ENCODE data around the gene RTRAF. TPM values are rescaled to one million over a fixed set of nuclear protein-coding genes. Genes with fewer than 3 reads are reported as not detected.

RTRAF gene
- total RNA-seq, 1 experiment from 2014 or later = 189 TPM

- DNase-seq (ENCODE audit: low read depth) = no peak
These were observed 4.1 kb downstream of the RTRAF start for GRCh38 chr14:51993285-51993920.

GRCh38 chr14:51996148-51996746 is 6.9 kb downstream of the RTRAF start:
- peak; percentile 30 for DNase-seq (ENCODE audit: low read depth)

GRCh38 chr14:51998348-51998747 is 9.0 kb downstream of the RTRAF start:
- DNase-seq (ENCODE audit: low read depth) = no peak

- DNase-seq (ENCODE audit: low read depth) = no peak
These were observed 9.7 kb downstream of the RTRAF start for GRCh38 chr14:51999084-51999483.

- DNase-seq (ENCODE audit: low read depth) = no peak
These were observed 10.8 kb downstream of the RTRAF start for GRCh38 chr14:52000019-52000582.

GRCh38 chr14:52000696-52001095 is 11.3 kb downstream of the RTRAF start:
- DNase-seq (ENCODE audit: low read depth) = no peak

DNA sequence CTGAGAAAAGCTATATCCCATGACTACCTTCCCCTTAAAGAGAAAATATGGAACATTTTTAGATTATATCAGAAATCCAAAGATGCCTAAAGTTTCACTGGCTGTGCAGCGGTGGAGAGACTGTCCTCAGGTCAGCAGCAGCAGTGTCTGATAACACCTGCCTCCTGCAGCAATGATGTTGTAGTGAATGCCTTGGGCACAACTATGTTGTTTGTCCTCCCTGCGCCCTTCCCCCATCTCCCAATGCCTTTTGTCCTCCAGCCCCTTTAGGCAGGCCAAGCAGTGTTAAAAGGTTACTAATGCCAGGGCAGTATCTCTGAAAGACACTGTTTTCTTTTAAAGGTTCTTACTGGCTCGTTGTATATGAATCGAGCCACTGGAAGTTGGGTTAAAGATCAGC is 13.2 kb downstream of the RTRAF start:
- no peak for DNase-seq (ENCODE audit: low read depth)

DNA sequence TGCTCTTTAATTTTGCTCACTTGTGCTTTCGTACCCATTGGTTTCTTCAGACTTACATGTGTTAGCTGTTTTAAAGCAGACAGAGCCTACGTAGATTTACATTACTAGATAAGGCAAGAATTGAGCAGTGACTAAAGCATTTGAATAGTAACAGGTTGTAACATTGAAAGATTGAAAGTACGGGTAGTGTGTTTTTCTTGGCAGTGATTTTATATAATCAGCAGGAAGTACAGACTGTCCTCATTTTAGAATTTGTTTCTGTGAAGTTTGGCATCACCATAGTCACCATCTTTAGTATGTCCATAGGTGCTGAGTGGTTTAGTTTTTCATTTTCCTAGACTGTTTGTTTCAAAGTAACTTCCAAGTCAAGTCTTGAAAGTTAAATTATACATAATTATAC is 14.0 kb downstream of the RTRAF start:
- no peak for DNase-seq (ENCODE audit: low read depth)

DNA sequence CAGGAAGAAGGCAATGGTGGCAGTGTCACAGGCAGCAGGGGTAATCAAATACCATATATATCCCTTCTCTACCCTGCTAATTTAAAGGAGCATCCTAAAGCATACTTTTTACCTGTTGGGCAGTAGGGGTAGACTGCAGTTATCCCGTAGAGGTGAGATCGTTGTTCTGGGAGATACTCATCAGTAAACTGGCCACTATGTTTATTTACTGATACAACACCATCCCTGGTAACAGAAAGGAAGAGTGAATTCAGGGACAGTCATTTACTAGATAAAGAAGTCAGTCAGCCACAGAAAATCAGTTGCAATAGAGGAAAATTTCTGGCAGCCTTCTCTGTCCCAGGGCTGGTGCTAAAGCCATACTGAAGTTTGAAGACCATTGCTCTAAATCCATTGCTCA is 16.3 kb downstream of the RTRAF start:
- DNase-seq (ENCODE audit: low read depth) = no peak

GRCh38 chr14:52006361-52006760 is 17.0 kb downstream of the RTRAF start:
- no peak for DNase-seq (ENCODE audit: low read depth)

DNA sequence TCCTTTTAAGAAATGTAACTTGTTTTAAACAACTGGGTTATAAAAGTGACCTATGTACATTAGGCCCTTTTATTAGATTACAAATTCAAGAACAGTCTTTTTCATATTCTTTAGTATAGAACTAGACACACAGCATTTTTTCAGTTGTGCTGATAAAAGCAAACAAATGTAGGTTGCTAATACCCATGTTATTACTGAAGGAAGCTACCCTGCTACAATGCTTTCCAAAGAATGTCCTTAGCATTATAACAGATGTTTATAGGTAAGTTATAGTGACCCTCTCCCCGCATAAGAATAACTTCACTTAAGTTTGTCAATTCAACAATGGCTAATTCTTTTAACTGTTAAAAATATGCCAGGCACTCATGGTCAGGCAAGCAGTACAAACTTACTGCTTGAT is 17.9 kb downstream of the RTRAF start:
- DNase-seq (ENCODE audit: low read depth) = no peak

DNA sequence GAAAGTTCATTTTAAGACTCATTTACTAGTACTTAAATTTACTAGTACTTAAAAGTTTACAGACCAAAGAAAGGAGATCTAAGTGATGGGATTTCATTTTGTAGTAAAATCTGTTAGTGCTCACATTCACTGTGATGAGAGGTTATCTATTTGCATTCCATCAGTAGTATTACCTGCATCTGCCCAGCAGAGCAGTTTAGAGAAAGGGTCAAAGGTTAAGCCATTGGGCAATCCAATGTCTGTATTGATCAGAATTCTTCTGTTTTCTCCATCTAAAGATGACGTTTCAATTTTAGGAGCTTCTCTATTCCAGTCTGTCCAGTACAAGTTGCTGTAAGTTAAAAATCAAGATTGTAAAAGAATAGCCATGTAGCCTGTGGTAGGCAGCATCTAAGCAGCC is 18.3 kb downstream of the RTRAF start:
- DNase-seq (ENCODE audit: low read depth) = no peak

DNA sequence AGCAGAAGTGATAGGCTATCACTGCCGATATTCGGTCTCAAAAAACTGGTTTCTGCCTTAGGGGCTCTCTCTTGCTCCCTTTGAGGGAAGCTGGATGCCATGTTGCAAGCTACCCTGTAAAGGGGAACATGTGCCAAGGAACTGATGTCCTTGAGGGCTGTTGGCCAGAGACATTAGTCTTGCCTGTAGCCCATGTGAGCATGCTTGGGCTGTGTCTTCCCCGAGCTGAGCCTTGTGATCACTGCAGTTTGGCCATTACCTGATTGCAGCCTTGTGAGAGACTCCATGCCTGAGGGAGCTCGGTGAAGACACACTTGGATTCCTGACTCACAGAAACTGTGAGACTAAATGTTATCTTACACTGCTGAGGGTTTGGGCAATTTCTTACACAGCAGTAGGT is 18.8 kb downstream of the RTRAF start:
- DNase-seq (ENCODE audit: low read depth) = no peak

GRCh38 chr14:52010173-52010693 is 20.9 kb downstream of the RTRAF start:
- no peak for DNase-seq (ENCODE audit: low read depth)

DNA sequence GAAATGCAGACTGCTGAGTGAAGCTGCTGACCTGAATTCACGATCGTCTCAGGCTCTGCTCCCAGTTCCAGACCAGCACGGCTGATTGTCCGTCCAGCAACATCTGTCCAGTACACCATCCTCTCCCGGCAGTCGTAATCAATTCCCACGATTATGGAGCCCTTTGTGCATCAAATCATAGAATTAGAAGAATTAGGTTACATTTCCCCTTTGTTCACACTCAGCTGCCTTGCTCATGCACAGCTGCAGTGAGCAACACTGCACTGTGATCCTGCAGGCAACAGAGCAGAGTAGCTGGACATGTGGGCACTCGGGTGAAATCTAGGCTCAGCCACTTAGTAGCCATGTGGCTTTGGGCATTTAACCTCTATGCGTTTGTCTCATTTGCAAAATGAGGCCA is 22.2 kb downstream of the RTRAF start:
- no peak for DNase-seq (ENCODE audit: low read depth)

DNA sequence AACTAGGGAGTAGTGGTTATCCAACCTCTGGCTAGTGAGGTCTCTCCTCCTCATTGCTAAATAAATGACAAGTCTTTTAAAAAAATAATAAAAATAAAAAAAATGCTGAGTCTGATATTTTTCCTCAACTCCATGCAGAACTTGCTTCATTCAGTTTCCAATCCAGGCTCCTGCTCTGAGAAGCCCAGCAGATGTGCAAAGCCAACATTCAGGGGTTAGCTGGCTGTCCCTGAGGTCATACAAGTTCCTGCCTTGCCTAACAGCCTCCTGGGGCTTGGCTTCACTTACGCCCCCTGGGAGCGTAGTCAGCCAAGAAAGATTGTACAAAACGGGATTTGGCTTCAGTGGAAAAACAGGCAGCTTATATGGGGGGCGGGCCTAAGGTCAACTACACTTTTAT is 23.3 kb downstream of the RTRAF start:
- no peak for DNase-seq (ENCODE audit: low read depth)

DNA sequence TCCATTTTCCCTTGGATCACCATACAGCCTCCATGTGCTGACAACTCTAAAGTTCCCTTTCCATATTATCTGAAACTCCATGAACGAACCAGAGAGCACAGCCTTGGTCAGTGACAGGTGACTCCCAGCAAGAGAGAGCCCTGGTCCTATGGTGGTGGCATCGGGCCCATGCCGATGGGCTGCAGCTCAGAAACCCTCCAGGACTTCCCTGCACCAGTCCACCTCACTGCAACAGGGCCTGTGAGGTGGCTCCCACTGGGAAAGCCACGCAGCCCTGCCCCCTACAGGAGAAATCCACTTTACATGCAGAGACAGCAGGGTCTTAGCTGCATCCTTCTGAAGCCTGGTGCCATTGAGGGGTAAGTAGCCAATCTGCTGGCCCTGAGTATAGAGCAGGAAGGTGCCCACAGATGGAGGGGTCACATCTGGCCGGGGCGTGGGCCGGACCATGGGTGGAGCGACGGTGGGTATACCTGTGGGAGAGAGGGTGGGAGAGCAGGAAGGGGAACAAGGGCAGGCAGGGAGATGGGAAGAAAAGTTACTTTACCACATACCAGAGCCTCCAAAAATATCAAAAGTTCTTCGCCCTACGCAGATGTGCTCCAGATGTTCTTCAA is 24.7 kb downstream of the RTRAF start:
- no peak for DNase-seq (ENCODE audit: low read depth)

- no peak for DNase-seq (ENCODE audit: low read depth)
These were observed 25.4 kb downstream of the RTRAF start for GRCh38 chr14:52014601-52015267.

DNA sequence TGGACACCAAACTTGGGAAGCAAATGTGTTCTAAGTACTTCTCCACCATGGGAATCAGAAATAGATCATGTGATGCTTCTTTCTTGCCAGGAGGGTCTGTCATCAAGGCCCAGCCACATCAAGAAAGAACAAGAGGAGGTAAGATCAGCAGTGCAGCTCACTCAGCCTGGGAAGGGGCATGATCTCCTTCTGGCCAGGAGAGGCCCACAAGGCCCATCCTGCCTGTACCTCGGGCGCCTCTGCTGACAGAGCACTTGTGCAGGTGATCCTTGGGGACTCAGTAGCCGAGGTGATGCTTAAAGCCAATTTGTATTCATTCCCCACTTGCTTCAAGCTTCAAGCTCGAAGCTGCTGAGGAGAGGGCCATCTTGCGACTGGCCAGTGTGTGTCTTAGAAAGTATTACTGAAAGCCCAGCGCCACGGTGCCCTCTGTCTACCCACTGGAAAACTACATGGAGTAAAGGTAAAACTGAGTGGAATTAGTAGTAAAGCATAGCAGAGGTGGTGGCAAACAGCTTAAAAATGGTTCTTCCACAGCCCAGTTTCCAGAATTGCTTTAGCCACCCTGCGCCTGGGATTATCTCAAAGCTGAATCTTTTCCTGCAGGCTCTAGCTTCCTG is 26.2 kb downstream of the RTRAF start:
- peak; percentile 32 for DNase-seq (ENCODE audit: low read depth)

GRCh38 chr14:52018252-52018651 is 28.9 kb downstream of the RTRAF start:
- no peak for DNase-seq (ENCODE audit: low read depth)

- no peak for DNase-seq (ENCODE audit: low read depth)
These were observed 29.6 kb downstream of the RTRAF start for GRCh38 chr14:52018970-52019369.

DNA sequence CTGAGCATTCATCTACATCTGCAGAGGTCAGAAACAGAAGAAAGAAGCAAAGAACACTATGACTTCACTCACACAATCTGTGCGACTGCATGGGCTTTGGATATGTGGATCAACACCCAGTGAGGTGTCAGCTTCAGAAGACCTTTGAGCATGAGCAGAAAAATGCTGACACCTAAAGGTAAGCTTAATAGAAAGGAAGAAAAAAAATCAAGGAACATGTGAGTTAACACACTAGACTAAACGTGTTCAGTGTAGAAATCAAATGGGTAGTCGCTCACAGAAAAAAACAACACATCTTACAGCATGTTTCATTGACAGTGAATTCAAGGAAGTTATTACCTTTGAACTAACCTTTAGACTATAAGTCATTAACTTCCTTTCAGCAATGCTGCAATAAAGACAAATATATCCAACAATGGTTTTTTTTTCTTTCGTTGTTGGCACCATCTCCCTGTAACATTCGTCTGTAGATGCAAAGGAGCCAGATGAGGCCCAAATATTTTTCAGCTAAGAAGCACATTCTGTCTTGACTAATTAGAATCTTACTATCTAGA is 30.9 kb downstream of the RTRAF start:
- DNase-seq (ENCODE audit: low read depth) = no peak

All from M059J (cell line).